GM19397 (cell line): ENCODE data around the gene DOK7.

Experiments
- ATAC-seq: cut with Tn5 transposase; IDR thresholded peaks from one replicate; pipeline ENCODE4 v1.9.1; 2021; ENCODE audit warnings: mild to moderate bottlenecking, moderate library complexity; ENCODE audit not compliant: unreplicated experiment

The DOK7 gene, protein sequence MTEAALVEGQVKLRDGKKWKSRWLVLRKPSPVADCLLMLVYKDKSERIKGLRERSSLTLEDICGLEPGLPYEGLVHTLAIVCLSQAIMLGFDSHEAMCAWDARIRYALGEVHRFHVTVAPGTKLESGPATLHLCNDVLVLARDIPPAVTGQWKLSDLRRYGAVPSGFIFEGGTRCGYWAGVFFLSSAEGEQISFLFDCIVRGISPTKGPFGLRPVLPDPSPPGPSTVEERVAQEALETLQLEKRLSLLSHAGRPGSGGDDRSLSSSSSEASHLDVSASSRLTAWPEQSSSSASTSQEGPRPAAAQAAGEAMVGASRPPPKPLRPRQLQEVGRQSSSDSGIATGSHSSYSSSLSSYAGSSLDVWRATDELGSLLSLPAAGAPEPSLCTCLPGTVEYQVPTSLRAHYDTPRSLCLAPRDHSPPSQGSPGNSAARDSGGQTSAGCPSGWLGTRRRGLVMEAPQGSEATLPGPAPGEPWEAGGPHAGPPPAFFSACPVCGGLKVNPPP

DNA sequence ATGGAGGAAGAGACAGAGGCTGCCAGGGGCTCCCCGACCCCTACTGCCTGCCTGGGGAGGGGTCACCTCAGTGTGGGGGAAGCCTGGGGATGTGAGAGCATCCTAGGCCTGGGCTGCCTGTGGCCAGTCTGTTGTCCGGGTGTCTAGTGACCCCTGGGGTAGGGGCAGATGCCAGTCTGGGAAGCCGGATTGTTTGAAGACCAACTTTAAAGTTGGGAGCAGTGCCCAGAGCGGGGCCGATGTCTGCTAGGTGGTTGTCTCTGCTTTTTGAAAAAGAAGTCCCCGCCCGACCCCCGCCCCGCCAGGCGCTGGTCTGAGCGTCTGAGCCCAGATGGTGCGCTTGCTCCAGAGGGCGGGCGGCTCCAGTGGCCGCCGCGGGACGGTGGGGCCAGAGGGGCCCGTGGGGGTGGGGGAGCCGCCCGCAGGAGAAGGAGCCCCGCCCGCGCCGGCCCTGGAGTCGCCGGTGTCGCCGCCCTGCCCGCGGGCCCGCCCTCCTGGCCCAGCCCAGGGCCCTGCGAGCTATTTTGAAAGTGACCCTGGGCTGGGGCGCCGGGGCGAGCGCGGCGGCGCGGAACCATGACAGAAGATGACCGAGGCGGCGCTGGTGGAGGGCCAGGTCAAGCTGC is at the start of gene DOK7:
TSS of gene DOK7 (plus strand) at position 517 of the 626 bp plus-strand sequence. CDS start at position 587, 70 bp downstream.
- ATAC-seq = no peak

DNA sequence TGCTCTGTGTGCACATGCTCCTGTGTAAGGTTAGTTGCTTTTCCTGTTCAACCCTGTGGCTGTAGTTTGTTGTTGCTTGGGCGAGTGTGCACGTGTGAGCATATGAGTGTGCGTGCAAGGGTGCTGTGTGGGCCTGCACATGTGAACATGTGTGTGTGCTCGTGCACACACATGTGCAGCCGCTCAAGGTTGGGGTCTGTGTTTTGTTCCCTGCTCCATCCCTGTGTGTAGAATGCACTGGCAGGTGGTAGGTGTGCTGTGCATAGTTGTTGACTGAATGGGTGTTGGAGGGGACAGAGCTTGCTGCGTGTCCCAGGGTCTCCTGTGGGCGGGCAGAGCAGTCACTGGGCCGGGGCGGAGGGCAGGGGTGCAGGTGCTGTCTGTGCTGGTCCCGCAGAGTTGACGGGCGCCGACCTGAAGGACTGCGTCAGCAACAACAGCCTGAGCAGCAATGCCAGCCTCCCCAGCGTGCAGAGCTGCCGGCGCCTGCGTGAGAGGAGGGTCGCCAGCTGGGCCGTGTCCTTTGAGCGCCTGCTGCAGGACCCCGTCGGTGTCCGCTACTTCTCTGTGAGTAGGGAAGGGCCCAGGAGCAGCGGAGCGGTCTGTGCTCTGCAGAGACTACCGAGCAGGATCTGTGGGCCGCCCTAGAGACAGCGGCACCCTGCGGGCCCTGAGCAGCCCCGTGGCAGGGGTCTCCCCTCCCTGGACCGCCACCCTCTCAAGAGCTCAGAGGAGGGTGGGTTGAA is 49.3 kb upstream of the DOK7 start:
- no peak for ATAC-seq

DNA sequence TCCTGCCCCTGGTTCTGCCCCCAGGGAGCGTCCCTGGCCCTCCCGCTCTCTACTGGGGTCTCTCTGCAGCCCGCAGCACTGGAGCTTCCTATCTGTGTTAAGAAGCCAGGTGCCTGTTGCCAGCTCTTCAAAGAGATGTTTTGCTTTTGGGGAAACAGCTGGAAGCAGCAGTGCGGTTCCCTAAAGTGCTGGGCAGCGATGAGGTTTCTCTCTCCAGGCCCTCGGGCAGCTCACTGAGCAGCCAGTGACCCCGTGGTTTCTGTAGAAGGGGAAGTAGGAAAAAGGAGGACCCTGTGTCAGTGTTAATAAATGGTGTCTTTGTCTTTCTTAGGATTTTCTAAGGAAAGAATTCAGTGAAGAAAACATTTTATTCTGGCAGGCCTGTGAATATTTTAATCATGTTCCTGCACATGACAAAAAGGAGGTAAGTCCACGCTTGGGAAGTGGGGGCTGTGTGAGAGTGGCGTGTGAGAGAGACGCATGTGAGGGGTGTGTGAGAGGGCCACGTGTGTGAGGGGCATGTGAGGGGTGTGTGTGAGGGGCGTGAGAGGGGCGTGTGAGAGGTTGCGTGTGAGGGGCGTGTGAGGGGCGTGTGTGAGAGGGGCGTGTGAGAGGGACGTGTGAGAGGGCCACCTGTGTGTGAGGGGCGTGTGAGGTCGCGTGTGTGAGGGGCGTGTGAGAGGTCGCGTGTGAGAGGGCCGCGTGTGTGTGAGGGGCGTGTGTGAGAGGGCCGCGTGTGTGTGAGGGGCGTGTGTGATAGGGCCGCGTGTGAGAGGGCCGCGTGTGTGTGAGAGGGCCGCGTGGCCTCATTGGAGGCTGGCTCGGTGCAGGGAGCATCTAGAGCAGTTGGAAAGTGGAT is 48.5 kb upstream of the DOK7 start:
- ATAC-seq = no peak

DNA sequence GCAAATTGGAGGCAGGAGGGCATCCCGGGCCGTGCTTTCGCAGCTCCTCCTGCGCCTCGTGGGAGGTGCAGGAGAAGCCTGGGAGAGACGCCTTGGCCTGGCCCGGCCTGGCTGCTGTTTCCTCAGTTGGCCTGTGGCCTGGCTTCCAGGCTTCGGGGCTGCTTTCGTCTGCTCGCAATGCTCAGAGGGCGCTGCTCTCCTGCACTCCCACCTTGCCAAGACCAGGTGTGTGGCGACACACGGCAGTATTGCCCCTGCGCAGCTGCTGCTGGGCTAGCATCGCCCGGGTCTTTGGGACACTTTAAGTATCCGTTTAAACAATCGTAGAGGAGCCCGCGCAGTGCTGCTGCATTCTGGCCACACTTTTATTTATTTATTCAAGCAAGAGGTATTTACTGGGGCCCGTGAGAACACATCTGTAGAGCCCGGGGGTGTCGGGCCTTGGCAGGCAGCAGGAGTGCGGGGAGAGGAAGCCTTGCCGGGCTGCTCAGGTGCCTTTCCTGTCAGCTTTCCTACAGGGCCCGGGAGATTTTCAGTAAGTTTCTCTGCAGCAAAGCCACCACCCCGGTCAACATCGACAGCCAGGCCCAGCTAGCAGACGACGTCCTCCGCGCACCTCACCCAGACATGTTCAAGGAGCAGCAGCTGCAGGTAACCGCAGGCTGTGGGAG is 47.5 kb upstream of the DOK7 start:
- ATAC-seq = no peak

DNA sequence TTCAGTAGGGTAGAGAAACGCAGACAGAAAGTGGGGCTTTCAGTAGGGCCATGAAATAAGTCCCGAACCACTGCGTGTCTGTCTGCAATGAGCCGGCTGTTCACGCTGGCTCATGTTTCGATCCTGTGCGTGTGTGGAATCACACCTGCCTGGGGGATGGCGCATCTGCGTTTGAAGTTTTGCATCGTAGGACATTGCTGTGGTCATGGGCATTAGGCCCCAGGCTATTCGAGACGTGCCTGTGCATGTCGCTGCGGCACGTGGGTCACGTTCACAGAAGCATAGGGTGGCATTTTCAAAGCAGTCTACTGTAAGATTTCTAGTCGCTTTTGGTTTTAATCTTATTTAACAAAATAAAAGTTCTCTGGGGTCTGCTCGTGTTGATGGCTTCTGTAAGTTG is 46.8 kb upstream of the DOK7 start:
- ATAC-seq = no peak

DNA sequence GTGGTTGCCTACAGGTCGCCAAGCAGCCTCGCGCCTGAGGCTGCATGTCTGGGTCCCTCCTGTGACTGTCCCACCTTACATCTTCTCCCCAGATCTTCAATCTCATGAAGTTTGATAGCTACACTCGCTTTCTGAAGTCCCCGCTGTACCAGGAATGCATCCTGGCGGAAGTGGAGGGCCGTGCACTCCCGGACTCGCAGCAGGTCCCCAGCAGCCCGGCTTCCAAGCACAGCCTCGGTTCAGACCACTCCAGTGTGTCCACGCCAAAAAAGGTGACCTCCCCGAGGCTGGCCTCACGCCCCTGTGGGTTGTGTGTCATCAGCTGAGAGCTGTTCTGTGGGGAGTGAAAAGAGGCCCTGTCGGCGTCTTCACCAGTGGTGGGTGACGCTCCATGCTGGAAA is 46.3 kb upstream of the DOK7 start:
- ATAC-seq = no peak

DNA sequence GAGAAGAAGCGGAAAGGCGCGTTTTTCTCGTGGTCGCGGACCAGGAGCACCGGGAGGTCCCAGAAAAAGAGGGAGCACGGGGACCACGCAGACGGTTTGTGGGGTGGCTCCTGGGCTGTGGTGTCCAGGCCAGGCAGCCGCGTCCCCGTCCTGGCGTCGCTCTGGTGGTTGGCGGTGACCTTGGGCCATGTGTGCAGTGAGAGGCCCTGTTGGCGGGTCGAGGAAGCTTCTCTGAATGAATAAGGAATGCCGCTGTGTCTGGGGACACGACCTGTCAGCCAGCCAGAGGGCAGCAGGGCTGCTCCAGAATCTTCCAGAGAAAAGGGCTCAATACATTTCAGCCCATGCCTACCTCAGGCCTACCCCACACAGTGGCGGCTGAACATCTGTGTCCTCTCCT is 45.7 kb upstream of the DOK7 start:
- ATAC-seq = no peak

DNA sequence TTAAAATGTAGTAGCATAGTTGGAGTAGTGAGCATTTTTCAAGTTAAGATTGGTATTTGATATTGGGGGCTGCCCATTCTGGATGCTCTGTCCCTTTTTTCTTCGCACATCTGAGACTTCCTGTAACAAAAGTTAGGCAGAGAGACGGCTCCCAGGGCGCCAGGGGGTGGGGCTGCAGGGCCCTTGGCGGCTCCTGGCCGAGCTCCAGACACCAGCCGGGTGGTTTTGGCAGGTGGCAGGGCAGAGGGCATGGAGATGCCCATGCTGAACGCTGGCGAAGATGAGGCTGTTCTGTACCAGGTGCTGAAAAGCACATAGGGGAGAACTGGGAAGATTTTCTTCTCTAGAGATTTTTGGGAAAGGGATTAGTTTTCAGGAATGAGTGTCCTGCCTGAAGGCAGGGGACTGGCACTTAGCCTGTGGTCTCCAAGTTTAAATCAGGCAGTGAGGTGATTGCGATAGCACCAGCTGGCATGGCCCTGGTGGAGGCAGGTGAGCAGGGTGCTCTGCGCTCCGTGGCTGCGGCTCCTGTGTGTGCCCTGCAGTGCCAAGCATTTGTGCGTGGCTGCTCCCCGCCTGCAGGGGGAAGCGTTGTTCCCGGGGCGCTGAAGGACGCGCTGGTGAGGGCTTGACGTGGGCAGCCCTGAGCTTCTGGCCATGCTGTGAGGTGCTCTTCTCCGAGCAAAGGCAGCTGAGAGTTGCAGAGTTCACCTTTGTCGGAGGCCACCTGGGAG is 44.9 kb upstream of the DOK7 start:
- ATAC-seq = no peak

DNA sequence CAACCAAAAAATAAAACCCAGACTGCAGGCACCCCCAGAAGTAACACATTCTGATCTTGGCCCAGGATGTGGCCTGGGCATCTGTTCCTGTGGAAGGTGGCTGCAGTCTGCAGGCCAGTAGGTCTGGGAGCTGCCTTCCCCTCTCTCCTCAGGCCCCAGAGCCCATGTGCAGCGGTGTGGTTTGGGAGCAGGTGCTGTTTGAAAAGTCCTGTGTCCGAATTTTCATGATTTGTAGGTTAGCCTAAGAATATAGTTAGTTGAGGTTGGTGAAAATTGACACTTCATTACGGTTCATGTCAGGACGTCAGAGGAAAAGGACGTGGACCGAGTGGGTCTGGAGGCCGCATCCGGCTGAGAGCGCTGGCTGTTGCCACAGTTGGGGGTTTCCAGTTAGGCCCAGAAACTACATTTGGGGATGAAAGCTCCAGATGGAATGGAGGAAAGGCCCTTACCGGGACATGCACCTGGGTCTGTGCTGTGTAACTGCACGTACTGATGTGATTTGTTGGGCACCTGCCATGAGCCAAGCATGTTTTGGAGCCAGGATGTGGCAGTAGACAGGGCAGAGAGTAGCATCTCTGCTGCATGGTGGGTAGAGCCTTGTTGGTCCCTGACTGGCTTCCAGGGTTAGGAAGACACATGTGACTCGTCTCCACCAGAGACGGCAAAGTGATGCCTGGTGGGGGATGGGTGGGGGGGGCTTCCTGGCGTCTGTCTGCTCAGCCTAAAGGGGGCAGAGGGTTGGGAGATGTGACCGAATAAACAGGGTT is 43.1 kb upstream of the DOK7 start:
- no peak for ATAC-seq

DNA sequence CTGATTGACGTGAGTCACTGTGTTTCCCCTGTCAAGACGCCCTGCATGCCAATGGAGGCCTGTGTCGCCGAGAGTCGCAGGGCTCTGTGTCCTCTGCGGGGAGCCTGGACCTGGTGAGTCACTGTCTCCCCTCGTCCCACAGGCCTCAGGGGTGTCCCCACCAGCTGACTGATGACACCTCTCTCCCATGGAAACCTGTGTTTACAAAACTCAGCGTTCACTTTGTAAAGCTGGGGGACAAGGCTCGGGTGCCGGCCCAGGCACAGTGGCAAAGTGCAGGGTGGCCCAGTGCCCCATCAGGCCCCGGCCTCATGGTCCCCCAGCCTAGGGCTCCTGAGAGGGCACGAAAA is 42.5 kb upstream of the DOK7 start:
- ATAC-seq = no peak

DNA sequence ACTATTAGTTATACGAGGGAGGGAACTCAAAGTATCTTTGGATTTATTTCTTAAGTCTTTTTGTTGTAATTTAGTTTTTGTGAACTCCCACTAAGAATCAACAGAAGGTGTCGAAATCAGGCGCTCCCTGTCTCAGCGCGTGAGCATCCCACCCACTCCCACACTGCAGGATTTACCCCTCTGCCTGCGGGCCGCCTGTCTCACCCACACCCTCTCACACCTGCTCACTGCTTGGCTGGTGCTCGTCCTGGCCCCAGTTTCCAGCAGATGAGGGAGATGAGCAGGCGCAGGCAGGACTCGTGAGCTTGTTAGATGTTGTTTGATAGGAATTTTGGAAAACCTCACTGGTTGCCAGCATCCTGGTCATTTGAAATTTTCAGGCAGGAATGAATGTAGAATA is 42.1 kb upstream of the DOK7 start:
- no peak for ATAC-seq

DNA sequence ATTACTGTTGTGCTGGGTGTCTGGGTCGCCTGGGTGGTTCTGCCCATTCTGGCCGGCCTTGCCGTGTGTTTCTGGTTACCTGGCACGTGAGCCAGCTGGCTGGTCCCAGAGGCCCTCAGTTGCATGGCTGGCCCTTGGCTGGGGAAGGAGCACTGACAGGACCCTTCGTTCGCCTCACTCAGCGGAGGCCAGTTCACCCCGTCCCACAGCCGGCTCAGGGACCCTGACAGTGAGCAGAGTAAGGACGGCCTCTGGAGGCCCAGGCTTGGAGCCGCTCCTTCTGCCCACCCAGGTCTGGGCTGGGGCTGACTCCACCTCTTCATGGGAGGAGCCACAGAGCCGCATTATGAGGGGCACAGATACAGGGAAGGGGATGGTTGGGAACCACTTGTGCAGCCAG is 41.6 kb upstream of the DOK7 start:
- ATAC-seq = no peak

DNA sequence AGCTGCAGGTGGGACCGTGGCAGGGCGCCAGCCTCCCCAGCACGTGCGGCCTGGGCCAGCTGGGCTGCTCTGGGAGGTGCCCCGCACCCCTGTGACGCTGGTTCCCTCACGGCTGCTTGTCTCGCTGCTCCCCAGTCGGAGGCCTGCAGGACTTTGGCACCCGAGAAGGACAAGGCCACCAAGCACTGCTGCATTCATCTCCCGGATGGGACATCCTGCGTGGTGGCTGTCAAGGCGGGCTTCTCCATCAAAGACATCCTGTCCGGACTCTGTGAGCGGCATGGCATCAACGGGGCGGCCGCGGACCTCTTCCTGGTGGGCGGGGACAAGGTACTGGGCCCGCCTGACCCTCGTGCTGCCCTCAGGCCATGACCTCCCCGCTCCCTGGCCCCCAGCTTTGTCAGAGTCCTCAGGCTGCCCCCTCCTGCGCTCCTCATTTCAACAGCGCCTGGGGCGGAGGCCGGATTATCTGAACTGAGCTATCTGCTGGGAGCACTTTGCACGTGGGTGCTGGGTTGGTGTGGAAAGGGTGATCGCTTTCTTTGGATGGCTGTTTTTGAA is 40.8 kb upstream of the DOK7 start:
- no peak for ATAC-seq

DNA sequence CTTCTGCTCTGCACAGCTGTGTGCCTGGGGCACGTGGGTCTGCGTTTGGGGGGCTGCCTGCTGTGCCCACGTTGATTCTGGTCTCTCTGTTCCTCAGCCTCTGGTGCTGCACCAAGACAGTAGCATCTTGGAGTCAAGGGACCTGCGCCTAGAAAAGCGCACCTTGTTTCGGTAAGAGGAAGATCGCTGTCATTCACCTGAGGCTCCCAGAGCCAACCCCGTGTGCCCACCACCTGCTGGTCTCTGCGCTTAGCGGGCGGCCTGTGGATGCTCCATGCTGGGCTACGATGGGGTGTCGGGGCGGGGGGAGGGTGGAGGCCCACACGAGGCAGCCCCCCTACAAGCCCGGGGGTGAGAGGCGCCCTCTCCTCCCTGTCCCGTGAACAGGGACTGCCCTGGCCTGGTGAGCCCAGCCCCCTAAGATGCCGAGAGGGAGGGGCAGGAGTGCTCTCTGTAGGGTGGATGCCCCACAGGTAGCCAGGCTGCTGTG is 40.3 kb upstream of the DOK7 start:
- ATAC-seq = no peak

DNA sequence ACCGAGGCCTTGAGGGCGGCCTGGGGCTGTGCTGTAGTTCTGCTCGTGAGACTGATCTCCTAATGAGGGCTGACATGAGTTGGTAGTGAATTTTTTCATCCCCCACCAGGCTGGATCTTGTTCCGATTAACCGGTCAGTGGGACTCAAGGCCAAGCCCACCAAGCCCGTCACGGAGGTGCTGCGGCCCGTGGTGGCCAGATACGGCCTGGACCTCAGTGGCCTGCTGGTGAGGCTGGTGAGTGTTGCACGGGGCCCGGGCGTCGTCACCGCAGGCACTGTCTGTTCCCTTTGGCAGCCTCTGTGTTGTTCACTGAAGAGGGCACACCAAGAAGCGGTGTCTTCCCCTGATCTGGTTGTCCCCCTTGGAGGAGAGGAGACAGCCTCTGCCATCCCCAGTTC is 39.7 kb upstream of the DOK7 start:
- ATAC-seq = no peak

DNA sequence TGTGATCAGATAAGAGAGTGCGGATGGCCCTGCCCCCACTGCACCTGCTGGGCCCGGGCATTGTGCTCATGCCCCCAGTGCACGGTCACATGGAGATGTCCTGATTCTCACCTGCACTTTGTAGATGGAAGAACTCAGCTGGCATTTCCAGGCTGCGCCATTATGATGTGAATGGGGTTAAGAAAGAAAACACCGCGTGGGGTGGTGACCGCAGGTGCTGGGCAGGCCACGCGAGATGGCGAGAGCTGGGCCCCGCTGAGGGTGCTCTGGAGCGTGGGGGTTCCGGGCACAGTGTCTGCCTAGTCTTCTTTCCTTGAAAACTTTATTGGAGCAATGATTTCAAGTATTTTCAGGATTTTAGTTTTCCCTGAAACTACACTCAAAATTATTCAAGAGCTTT is 39.2 kb upstream of the DOK7 start:
- ATAC-seq = no peak

DNA sequence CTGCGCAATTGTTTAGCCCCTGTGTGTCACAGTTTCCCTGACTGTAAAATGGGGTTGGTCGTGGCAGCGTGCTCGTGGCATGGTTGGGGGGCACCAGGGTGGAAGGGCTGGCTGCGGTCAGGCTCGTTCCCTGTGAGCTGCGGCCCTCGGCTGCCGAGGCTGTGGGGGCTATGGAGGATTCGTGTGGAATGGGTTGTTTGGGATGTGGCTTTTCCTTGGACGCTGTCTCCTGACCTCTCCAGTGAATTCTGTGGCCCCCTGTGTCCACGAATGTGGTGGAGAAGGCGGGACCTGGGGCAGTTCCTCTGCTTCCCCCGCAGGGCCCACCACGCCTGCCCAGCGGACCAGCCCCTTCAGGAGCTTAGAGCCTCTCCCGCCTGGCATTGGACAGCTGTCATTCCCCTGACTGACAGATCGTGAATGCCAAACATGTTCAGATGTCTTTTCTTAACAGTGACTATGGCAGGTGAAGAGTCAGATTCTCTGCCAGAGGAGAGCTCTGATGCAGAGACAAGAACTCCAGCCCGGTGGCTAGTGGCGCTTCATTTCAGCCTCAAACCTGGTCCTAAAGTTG is 38.5 kb upstream of the DOK7 start:
- ATAC-seq = no peak

DNA sequence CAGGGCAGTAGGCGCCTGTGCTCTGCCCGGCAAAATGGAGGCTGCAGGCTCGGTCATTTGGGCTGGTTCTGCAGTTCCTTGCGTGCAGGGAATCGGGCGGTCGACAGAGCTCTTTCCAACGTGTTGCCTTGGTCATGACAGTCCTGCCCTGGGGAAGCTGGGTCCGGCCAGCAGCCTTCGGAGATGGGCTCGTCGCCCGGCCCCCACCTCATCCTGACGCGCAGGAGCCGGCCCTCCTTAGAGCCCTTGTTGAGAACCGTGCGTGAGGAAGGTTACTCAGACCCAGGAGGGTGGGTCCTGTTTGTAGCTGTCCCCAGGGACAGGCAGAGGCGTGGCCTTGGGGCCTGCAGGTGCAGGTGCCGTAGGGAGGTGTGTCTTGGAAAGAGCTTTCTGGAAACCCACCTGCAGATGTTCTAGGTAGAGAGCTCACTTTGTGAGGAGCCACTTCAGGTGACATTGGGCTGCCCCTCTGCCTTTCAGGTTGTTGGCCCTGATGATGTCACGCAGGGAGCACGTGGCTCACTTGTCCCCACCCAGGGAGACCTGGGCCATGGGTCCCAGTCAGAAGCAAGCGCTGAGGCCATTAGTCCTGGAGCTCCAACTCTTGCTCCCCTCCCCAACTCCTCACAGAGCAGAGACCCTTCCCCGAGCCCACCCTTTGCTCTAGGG is 36.5 kb upstream of the DOK7 start:
- ATAC-seq = no peak
